Vagina (tissue), 2 donors: ENCODE results near the gene FAM50B. TPM values are rescaled to one million over a fixed set of nuclear protein-coding genes. Genes with fewer than 3 reads are reported as not detected.

Source experiments
- DNase-seq, 2 donors: peaks; one replicate each; pipeline ENCODE4 v3.0.0-alpha.2; 2017; ENCODE audit errors: extremely low spot score in 2 of 2
- H3K27ac ChIP-seq: fragments of 200-600 bp; sonication (generic); one replicate; pipeline ENCODE4 v1.5.1; 2019
- H3K27me3 ChIP-seq: fragments of 200-600 bp; sonication (generic); one replicate; pipeline ENCODE4 v1.5.1; 2019
- H3K36me3 ChIP-seq, 2 donors: fragments of 200-600 bp; sonication (generic); one replicate each; pipeline ENCODE4 v1.5.1; 2017 to 2019
- H3K4me1 ChIP-seq: fragments of 200-600 bp; sonication (generic); one replicate; pipeline ENCODE4 v1.5.1; 2019
- H3K4me3 ChIP-seq, 2 donors: fragments of 200-600 bp; sonication (generic); 1 replicate in 1 of 2; 2 replicates in 1 of 2; pipeline ENCODE4 v1.5.1; 2016 to 2019
- H3K9me3 ChIP-seq: fragments of 200-600 bp; sonication (generic); one replicate; pipeline ENCODE4 v1.5.1; 2019
- CTCF ChIP-seq, 3 experiments: fragments of 450-650 bp in 2 of 3; fragments of 200-600 bp in 1 of 3; sonication (generic) in 1 of 3; IDR thresholded peaks; one replicate each; pipeline ENCODE4 v1.5.1; 2017 to 2019; ENCODE audit warnings: antibody characterized with exemption in 3 of 3, mild to moderate bottlenecking in 2 of 3, moderate library complexity in 2 of 3
- POLR2A ChIP-seq, 2 donors: fragments of 450-650 bp; IDR thresholded peaks; one replicate each; pipeline ENCODE4 v1.6.1; 2017; ENCODE audit warnings: antibody characterized with exemption in 2 of 2, mild to moderate bottlenecking in 2 of 2, moderate library complexity in 2 of 2
- POLR2AphosphoS5 ChIP-seq, 2 donors: sonication (generic); formaldehyde crosslinking; IDR thresholded peaks; one replicate each; pipeline ENCODE4 v1.9.0; 2017; ENCODE audit warnings: antibody characterized with exemption in 2 of 2, mild to moderate bottlenecking in 2 of 2, low read depth in 1 of 2; ENCODE audit not compliant: insufficient read depth in 1 of 2
- intact Hi-C: fragments of 100-400 bp; cut with DNase I; formaldehyde crosslinking; loops from one replicate; pipeline ENCODE4 v1.15.1; 2023
- total RNA-seq: library from RNA; depleted of rRNA; stranded (reverse); fragments of >200 nt; gene quantifications from one replicate; pipeline ENCODE4 v1.2.3, GENCODE V29; 2016

Gene FAM50B
- total RNA-seq, 1 donor from 2014 or later, result 4.9 TPM

- Histone ChIP-seq H3K27me3 (no peaks in the 10 kb centered on the region), H3K4me1 (peaks cover 14% of the 10 kb centered on the region), H3K36me3 (no peaks in the 10 kb centered on the region), H3K27ac (no peak overlapping the region), H3K4me3 (no peak overlapping the region), H3K9me3 (no peaks in the 10 kb centered on the region)
- intact Hi-C loops, result no loop called here
- DNase-seq, result peak in 1 of 2 donors; percentile 44
- no peak for TF ChIP-seq POLR2AphosphoS5 (IDR thresholded peaks at IDR 0.05; ENCODE audit: insufficient read depth in 1 of 2, low read depth in 1 of 2)
- TF ChIP-seq POLR2A (IDR thresholded peaks at IDR 0.05), result no peak
- no peak for TF ChIP-seq CTCF (IDR thresholded peaks at IDR 0.05)
These were observed 16.3 kb downstream of the FAM50B start for GRCh38 chr6:3865463-3865862.

DNA sequence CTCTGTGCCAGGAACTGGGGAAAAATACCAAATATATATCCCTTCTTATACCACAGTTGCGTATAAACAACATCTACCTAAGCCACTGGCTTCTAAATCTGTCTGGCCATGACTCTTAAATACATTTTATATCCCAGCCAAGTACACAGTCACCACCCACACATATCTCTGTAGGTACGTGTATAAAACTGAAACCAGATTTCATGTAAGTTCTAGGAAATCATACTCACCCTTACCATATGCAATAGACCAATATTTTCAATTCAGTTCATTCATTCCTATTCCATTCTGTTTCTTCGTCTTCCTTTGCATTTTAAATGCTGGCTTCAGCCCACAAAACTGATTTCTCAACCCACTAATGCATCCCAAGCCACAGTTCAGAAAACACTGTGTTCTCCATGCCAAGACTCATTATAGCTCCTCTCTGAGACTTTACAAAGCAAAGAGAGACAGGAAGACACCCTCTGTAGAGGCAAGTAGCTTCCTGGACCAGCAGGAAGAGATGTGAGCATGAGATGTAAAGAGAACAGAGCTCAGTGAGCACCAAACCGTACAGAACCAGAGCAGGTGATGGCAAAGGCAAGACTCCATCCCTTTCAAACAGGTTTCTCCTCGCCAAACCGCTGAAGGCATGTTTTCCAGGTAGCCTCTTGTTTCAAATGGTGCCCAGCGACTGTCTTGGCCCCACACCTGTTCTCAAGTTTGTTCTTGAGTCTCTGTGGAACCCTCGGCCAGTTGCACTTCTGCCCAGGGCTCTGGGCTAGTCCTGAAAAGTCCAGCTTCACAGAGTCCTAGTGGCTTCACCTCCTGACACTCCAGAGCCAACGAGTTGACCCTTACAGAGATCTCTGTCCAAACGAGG lies 18.7 kb downstream of the FAM50B start:
- Histone ChIP-seq H3K27ac (peak overlapping the region; percentile 61), H3K4me1 (peaks cover 14% of the 10 kb centered on the region), H3K9me3 (no peaks in the 10 kb centered on the region), H3K36me3 (no peaks in the 10 kb centered on the region), H3K27me3 (no peaks in the 10 kb centered on the region), H3K4me3 (no peak overlapping the region)
- intact Hi-C loops, result no loop called here
- DNase-seq, result peak in 1 of 2 donors; percentile 42
- no peak for TF ChIP-seq CTCF (IDR thresholded peaks at IDR 0.05)
- TF ChIP-seq POLR2AphosphoS5 (IDR thresholded peaks at IDR 0.05; ENCODE audit: insufficient read depth in 1 of 2, low read depth in 1 of 2), result no peak
- TF ChIP-seq POLR2A (IDR thresholded peaks at IDR 0.05), result no peak

DNA sequence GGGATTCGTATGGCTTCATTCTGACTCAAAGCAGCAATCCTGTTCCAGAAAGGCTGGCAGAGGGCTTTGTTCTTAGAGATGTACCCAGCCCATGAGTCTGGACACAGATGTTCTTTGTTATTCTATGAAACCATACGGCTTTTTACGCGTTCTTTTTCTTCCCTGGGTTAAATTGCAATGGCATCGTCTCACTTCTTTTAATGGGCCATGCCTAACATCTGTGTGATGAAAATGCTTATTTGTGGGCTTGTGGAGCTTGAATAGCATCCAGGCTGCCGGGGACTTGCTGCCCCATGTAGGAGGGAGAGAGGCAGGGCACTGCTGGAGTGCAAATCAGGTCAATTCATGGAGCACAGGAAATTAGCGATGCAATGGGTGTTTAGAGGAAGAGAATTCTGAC lies 19.4 kb downstream of the FAM50B start:
- H3K27me3 ChIP-seq, result no peaks in the 10 kb centered on the region
- no peak for DNase-seq
- TF ChIP-seq POLR2AphosphoS5 (IDR thresholded peaks at IDR 0.05; ENCODE audit: insufficient read depth in 1 of 2, low read depth in 1 of 2), result no peak
- TF ChIP-seq CTCF (IDR thresholded peaks at IDR 0.05), result no peak
- no peak for TF ChIP-seq POLR2A (IDR thresholded peaks at IDR 0.05)

GRCh38 chr6:3869284-3869631 lies 20.1 kb downstream of the FAM50B start:
- Histone ChIP-seq H3K27me3 (no peaks in the 10 kb centered on the region), H3K4me3 (no peak overlapping the region), H3K4me1 (peaks cover 14% of the 10 kb centered on the region), H3K27ac (no peak overlapping the region), H3K9me3 (no peaks in the 10 kb centered on the region), H3K36me3 (no peaks in the 10 kb centered on the region)
- intact Hi-C loops, result no loop called here
- DNase-seq, result no peak
- TF ChIP-seq POLR2AphosphoS5 (IDR thresholded peaks at IDR 0.05; ENCODE audit: insufficient read depth in 1 of 2, low read depth in 1 of 2) (no peak), CTCF (IDR thresholded peaks at IDR 0.05) (no peak), POLR2A (IDR thresholded peaks at IDR 0.05) (no peak)

More for the DNA sequence above, 19.4 kb downstream of the FAM50B start:
- H3K4me1 ChIP-seq, result peaks cover 14% of the 10 kb centered on the region
- no peak overlapping the region for H3K4me3 ChIP-seq
- no peaks in the 10 kb centered on the region for H3K36me3 ChIP-seq
- intact Hi-C loops, result no loop called here
- no peaks in the 10 kb centered on the region for H3K9me3 ChIP-seq
- H3K27ac ChIP-seq, result peak overlapping the region; percentile 61
